Measurements from ENCODE around the gene FASLG.
"Not testable (repeated sequence)": the region's sequence is repeated elsewhere in the genome, so short reads cannot be mapped to it uniquely, and the experiment has no call there.

FASLG gene, protein sequence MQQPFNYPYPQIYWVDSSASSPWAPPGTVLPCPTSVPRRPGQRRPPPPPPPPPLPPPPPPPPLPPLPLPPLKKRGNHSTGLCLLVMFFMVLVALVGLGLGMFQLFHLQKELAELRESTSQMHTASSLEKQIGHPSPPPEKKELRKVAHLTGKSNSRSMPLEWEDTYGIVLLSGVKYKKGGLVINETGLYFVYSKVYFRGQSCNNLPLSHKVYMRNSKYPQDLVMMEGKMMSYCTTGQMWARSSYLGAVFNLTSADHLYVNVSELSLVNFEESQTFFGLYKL

GRCh38 chr1:172658871-172659453, at the start of gene FASLG:
Gene FASLG, plus strand, starts transcription at chr1:172659103. Its CDS starts 99 bp downstream, at chr1:172659202.
- DNase-seq (ENCODE audit: low spot score) = no peak

- no peak for DNase-seq (ENCODE audit: low spot score)
Observed at GRCh38 chr1:172609528-172609927, 49.4 kb upstream of the FASLG start.

- no peak for DNase-seq (ENCODE audit: low spot score)
Observed at GRCh38 chr1:172612478-172612877, 46.4 kb upstream of the FASLG start.

- no peak for DNase-seq (ENCODE audit: low spot score)
Observed at GRCh38 chr1:172613294-172613693, 45.6 kb upstream of the FASLG start.

GRCh38 chr1:172616195-172616594, 42.7 kb upstream of the FASLG start:
- DNase-seq (ENCODE audit: low spot score) = no peak

- no peak for DNase-seq (ENCODE audit: low spot score)
Observed at GRCh38 chr1:172616636-172617035, 42.3 kb upstream of the FASLG start.

DNA sequence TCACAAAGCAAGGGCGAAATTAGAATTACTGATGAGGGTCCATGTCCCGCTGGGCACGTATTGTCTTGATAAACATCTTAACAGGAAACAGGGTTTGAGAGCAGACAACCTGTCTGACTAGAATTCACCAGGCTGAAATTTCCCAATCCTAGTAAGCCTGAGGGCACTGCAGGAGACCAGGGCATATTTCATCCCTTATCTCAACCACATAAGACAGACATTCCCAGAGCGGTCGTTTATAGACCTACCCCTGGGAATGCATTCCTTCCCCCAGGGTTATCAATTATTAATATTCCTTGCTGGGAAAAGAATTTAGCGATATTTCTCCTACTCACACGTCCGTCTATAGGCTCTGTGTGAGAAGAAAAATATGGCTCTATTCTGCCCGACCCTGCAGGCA, 38.3 kb upstream of the FASLG start:
- not testable (repeated sequence) for DNase-seq (ENCODE audit: low spot score)

- DNase-seq (ENCODE audit: low spot score) = no peak
Observed at GRCh38 chr1:172622541-172622940, 36.4 kb upstream of the FASLG start.

DNA sequence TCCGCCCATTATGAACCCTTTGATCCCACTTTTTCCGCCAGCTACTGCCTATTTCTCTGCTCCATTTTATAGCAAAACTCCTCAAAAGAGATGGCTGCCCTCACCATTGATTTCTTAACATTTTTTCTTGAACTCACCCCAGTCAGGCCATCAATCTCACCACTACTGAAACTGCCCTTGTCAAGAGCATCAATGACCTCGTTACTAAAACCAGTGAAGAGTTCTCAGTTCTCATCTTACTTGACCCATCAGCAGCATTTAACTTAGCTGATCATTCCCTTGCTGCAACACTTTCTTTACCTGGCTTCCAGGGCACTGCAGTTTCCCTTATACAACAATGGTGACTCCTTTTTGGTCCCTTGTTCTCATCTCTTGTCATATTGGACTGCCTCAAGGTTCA, 35.2 kb upstream of the FASLG start:
- no peak for DNase-seq (ENCODE audit: low spot score)

DNA sequence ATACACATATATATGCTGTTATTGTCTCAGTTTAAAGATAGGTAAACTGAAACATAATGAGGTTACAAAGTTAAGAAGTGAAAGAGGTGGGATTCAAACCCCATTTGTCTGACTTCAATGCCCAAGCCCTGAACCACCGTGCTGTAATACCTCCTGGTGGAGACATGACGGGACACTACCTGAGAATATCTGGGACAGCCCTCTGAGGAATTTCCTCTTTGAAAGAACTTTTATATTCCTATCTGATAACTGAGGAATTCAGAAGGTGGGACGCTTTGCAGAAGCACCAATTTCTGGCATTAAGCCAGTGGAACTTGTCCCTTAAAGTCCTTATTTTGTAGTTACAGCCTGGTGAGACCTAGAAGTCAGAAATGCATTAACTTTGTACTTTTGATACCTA, 32.1 kb upstream of the FASLG start:
- DNase-seq (ENCODE audit: low spot score) = no peak

GRCh38 chr1:172627702-172628101, 31.2 kb upstream of the FASLG start:
- no peak for DNase-seq (ENCODE audit: low spot score)

GRCh38 chr1:172628401-172628800, 30.5 kb upstream of the FASLG start:
- DNase-seq (ENCODE audit: low spot score) = no peak

DNA sequence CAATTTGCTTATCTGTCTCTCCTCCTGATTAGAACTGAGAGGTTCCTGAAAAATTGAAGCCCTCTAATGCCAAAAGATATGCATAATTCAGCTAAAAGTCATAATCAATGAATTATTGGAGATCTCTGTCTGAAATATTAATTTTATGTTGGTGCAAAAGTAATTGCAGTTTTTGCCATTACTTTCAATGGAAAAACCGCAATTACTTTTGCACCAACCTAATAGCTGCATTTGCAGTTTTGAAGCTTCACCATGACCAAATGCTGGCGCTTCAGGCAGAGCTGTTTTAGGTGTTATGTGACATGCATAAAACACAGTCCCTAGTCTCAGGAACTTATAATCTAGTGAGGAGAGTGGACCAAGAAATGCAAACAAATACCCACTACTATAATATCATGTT, 29.7 kb upstream of the FASLG start:
- DNase-seq (ENCODE audit: low spot score) = no peak

DNA sequence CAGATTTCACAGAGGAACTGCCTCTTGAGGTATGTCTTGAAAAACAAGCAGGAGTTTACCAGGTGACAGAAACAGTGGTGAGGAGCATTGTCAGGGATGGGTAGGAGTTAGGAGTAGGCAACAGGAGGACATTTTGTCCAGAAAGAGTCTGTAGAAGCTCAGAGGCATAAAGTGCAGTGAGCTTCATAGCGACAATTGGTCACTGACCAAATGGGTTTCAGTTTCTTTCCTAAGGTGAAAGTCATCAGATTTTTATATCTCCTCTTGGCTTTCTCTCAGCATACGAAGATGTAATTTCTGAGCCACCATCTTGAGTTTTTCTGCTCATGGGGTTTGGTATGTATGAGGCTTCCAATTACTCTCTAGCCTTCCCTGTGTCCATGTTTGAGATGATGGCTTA, 29.3 kb upstream of the FASLG start:
- DNase-seq (ENCODE audit: low spot score) = no peak

DNA sequence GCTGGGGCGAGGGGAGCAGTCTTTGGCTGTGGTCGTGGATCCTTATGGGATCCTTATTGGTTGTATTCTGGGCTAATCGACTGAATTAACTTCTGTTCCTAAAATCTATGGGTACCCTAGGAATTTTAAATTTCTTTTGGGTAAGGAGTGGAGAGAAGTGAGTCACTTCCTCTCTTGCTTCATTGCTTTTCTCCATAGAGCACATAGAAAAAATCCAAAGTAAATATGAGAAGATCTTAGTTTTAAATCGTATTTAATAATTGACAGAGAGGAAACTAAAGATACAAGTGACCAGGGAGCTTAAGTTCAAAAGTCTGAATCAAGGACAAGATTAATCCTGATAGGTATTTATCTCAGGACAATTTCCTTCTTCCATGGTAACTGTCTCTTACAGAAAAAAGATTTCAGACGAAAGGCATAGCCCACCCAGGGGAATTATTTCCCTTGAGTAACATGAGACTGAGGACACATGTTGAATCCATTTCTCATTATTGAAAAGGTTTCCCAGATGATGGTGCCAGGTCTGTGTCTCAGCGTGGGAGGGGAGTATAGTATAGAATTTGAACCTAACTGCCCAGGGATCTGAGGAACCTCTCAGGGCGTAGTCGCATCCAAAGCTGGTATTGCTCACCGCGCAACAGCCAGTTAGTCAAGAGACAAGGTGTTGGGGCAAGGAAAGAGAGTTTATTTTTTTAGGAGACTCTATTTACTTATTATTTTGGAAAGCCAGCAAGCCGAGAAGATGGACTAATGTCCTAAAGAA, 28.7 kb upstream of the FASLG start:
- no peak for DNase-seq (ENCODE audit: low spot score)

GRCh38 chr1:172630868-172631267, 28.0 kb upstream of the FASLG start:
- DNase-seq (ENCODE audit: low spot score) = no peak

GRCh38 chr1:172637522-172637921, 21.4 kb upstream of the FASLG start:
- no peak for DNase-seq (ENCODE audit: low spot score)

DNA sequence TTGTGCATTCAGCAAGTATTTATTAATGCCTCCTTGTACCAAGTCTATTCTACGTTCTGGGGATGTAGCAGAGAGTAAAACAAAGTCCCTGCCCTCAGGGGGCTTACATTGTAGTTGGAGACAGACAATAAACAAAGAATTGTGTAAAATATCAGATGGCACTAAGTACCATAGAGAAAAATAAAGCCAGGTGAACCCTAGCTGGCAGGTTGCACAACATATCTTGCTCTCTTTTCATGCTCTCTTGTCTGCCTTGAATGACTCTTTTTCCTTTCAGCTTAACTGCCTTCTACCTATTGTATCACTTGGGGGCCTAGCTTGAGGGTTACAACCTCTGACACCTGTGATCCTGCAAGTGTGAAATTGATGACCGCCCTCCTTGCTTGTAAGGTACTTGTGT, 20.7 kb upstream of the FASLG start:
- DNase-seq (ENCODE audit: low spot score) = no peak

- DNase-seq (ENCODE audit: low spot score) = no peak
Observed at GRCh38 chr1:172638885-172639831, 19.7 kb upstream of the FASLG start.

- no peak for DNase-seq (ENCODE audit: low spot score)
Observed at GRCh38 chr1:172640111-172640510, 18.8 kb upstream of the FASLG start.

DNA sequence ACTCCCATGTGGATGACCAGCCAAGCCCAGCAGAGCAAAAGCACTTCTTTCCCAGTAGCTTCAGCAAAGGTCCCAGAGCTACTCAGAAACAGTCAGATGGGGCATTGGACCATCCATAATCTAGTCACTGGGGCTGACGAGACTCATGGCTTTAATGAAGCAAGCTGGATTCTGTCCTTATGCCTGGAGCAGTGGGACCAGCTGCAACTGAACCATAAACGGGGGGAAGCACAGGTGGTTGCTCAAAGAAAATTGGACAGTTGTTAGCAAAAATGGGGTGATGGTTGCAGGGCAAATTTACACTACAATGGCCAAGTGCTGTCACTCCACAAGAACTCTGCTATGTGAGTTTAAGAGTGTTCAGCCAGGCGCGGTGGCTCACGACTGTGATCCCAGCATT, 17.4 kb upstream of the FASLG start:
- no peak for DNase-seq (ENCODE audit: low spot score)

DNA sequence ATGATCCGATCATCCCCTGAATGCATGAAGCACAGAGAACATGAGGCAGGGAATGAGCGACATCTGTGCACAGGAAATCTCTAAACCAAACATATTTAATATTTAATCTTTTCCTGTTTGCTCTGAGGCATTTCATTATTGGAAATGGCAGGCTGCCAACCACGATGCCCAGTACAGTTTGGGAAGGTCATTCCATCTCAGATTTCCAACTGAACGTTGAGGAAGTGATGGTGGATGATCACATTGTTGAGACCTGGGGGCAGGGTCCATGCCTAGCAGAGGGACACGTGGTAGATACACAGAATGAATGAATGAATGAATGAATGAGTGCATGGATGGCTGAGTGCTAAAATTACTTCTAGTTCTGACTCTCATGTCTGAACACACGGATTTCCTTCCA, 15.9 kb upstream of the FASLG start:
- DNase-seq (ENCODE audit: low spot score) = no peak
